Natural killer cell (primary cell): Measurements from ENCODE around the gene ATP10A. TPM values are rescaled to one million over a fixed set of nuclear protein-coding genes. Genes with fewer than 3 reads are reported as not detected.

ENCODE experiments used
- ATAC-seq, 3 donors: fragments of 150-1000 bp in 2 of 3; fragments of 200-7000 bp in 1 of 3; cut with Tn5 transposase; 1 replicate in 1 of 3; 2 replicates in 2 of 3; pipeline ENCODE4 v1.10.0; 2021; ENCODE audit warnings: mild to moderate bottlenecking in 2 of 3, moderate library complexity in 2 of 3
- DNase-seq, 2 donors: peaks; one replicate each; pipeline versions ENCODE4 v3.0.0 to v3.0.0-alpha.2; 2013 to 2021; ENCODE audit warnings: mixed read lengths in 1 of 2
- H3K27ac ChIP-seq: one replicate; pipeline ENCODE4 v1.5.1; 2013; ENCODE audit warnings: mild to moderate bottlenecking, low read length
- H3K27me3 ChIP-seq: one replicate; pipeline ENCODE4 v1.6.1; 2013; ENCODE audit warnings: low read length; ENCODE audit not compliant: control insufficient read depth, insufficient read depth
- H3K36me3 ChIP-seq: one replicate; pipeline ENCODE4 v1.6.1; 2013; ENCODE audit warnings: low read length; ENCODE audit not compliant: control insufficient read depth, insufficient read depth
- H3K4me1 ChIP-seq: one replicate; pipeline ENCODE4 v1.6.1; 2013; ENCODE audit warnings: low read length; ENCODE audit not compliant: control insufficient read depth, insufficient read depth
- H3K4me3 ChIP-seq: one replicate; pipeline ENCODE4 v1.5.1; 2013; ENCODE audit warnings: low read length
- H3K9me3 ChIP-seq: one replicate; pipeline ENCODE4 v1.6.1; 2013; ENCODE audit warnings: low read length; ENCODE audit not compliant: control insufficient read depth, insufficient read depth
- H3K27ac Mint-ChIP-seq, 2 donors: one replicate each; pipeline ENCODE4 v1.8.0; 2022; ENCODE audit warnings: mild to moderate bottlenecking in 2 of 2, mixed read lengths in 2 of 2, moderate library complexity in 1 of 2
- H3K27me3 Mint-ChIP-seq, 2 donors: one replicate each; pipeline ENCODE4 v1.8.0; 2022; ENCODE audit warnings: low read depth in 2 of 2, mixed read lengths in 2 of 2
- H3K36me3 Mint-ChIP-seq: one replicate; pipeline ENCODE4 v1.8.0; 2022; ENCODE audit warnings: mixed read lengths
- H3K4me1 Mint-ChIP-seq, 2 donors: one replicate each; pipeline ENCODE4 v1.8.0; 2022; ENCODE audit warnings: mixed read lengths in 2 of 2
- H3K4me3 Mint-ChIP-seq: one replicate; pipeline ENCODE4 v1.8.0; 2022; ENCODE audit warnings: mild to moderate bottlenecking, moderate library complexity, mixed read lengths
- H3K9me3 Mint-ChIP-seq, 2 donors: one replicate each; pipeline ENCODE4 v1.8.0; 2022; ENCODE audit warnings: mixed read lengths in 2 of 2
- CTCF ChIP-seq: fragments of 200-600 bp; IDR thresholded peaks from one replicate; pipeline ENCODE4 v1.8.0; 2022; ENCODE audit warnings: antibody characterized with exemption
- WGBS: methylation state at CpG from one replicate; pipeline ENCODE4 v1.1.7; 2013; ENCODE audit warnings: missing lambda C conversion rate; ENCODE audit not compliant: insufficient coverage; 5-methylcytosine and 5-hydroxymethylcytosine counted together
- intact Hi-C: fragments of 100-400 bp; cut with micrococcal nuclease; formaldehyde crosslinking; loops from one replicate; pipeline ENCODE4 v1.14.2; 2022
- total RNA-seq, 4 donors: library from RNA; stranded (reverse); fragments of 120-200 nt in 1 of 4; gene quantifications; one replicate each; pipeline versions ENCODE4 v1.2.3 to v1.2.4, GENCODE V29; 2013 to 2022

Gene ATP10A
- total RNA-seq, 3 donors from 2014 or later (not counting 1 experiment from before 2014, with no cell fraction given): 50.1 to 67.0 (median 51.2) TPM

GRCh38 chr15:25866874-25867273 lies 3.7 kb upstream of the ATP10A start:
- Histone ChIP-seq H3K4me1 (peaks cover 13% of the 10 kb centered on the region), H3K4me3 (no peak overlapping the region), H3K27me3 (no peaks in the 10 kb centered on the region), H3K27ac (no peak overlapping the region), H3K36me3 (no peaks in the 10 kb centered on the region), H3K9me3 (no peaks in the 10 kb centered on the region)
- Mint-ChIP-seq H3K27ac (no peak overlapping the region), H3K4me3 (no peak overlapping the region), H3K36me3 (no peaks in the 10 kb centered on the region), H3K27me3 (no peaks in the 10 kb centered on the region), H3K4me1 (peaks cover 0 to 16% of the 10 kb centered on the region in 2 donors), H3K9me3 (no peaks in the 10 kb centered on the region)
- 91% methylated on average over 7 of the region's 7 CpGs for WGBS
- ATAC-seq (no peak), DNase-seq (no peak)
- no peak for TF ChIP-seq CTCF
- intact Hi-C loops: no loop called here

- intact Hi-C loops: no loop called here
- Mint-ChIP-seq H3K4me1 (peaks cover 6 to 22% of the 10 kb centered on the region in 2 donors), H3K27me3 (no peaks in the 10 kb centered on the region), H3K4me3 (no peak overlapping the region), H3K27ac (no peak overlapping the region), H3K36me3 (no peaks in the 10 kb centered on the region), H3K9me3 (no peaks in the 10 kb centered on the region)
- no peak for ATAC-seq
- no peaks in the 10 kb centered on the region for H3K9me3 ChIP-seq
- no peaks in the 10 kb centered on the region for H3K27me3 ChIP-seq
- H3K4me1 ChIP-seq: peaks cover 19% of the 10 kb centered on the region
- DNase-seq: no peak
- no peak for TF ChIP-seq CTCF
- WGBS: 95% methylated on average over 8 of the region's 8 CpGs
- no peak overlapping the region for H3K4me3 ChIP-seq
- H3K27ac ChIP-seq: no peak overlapping the region
- H3K36me3 ChIP-seq: no peaks in the 10 kb centered on the region
Observed at GRCh38 chr15:25866251-25866650, 3.1 kb upstream of the ATP10A start.

GRCh38 chr15:25864966-25865365 lies 1.8 kb upstream of the ATP10A start:
- ATAC-seq: no peak
- no peak for TF ChIP-seq CTCF
- H3K36me3 ChIP-seq: no peaks in the 10 kb centered on the region
- Mint-ChIP-seq H3K9me3 (no peaks in the 10 kb centered on the region), H3K27ac (peak overlapping the region in 1 of 2 donors; percentile 13), H3K36me3 (no peaks in the 10 kb centered on the region), H3K4me3 (peak overlapping the region; percentile 66), H3K4me1 (peaks cover 19 to 35% of the 10 kb centered on the region in 2 donors), H3K27me3 (no peaks in the 10 kb centered on the region)
- no peaks in the 10 kb centered on the region for H3K27me3 ChIP-seq
- DNase-seq: no peak
- no peak overlapping the region for H3K27ac ChIP-seq
- intact Hi-C loops: loop anchor here (5.0 kb wide), 1 partner anchor 1093 kb away; no protein-coding TSS in a partner anchor
- H3K9me3 ChIP-seq: no peaks in the 10 kb centered on the region
- no peak overlapping the region for H3K4me3 ChIP-seq
- H3K4me1 ChIP-seq: peaks cover 31% of the 10 kb centered on the region
- 97% methylated on average over 3 of the region's 3 CpGs for WGBS

GRCh38 chr15:25863968-25864580 lies 947 bp upstream of the ATP10A start:
- intact Hi-C loops: loop anchor here (5.0 kb wide), 1 partner anchor 1092 kb away; no protein-coding TSS in a partner anchor

More at GRCh38 chr15:25863968-25864580, 947 bp upstream of the ATP10A start:
- 84% methylated on average over 21 of the region's 21 CpGs for WGBS
- peaks cover 28 to 44% of the 10 kb centered on the region in 2 donors for H3K4me1 Mint-ChIP-seq
- peak overlapping the region; percentile 94 for H3K4me3 Mint-ChIP-seq
- no peaks in the 10 kb centered on the region for H3K27me3 Mint-ChIP-seq
- H3K36me3 Mint-ChIP-seq: no peaks in the 10 kb centered on the region
- peak overlapping the region; percentile 56 to 82 for H3K27ac Mint-ChIP-seq
- no peaks in the 10 kb centered on the region for H3K36me3 ChIP-seq
- no peaks in the 10 kb centered on the region for H3K27me3 ChIP-seq
- no peaks in the 10 kb centered on the region for H3K9me3 Mint-ChIP-seq
- no peak overlapping the region for H3K4me3 ChIP-seq
- no peak for DNase-seq
- TF ChIP-seq CTCF: no peak
- no peak overlapping the region for H3K27ac ChIP-seq
- H3K4me1 ChIP-seq: peaks cover 40% of the 10 kb centered on the region
- ATAC-seq: no peak
- no peaks in the 10 kb centered on the region for H3K9me3 ChIP-seq
